Measurements from ENCODE around the gene RCSD1.

DNA sequence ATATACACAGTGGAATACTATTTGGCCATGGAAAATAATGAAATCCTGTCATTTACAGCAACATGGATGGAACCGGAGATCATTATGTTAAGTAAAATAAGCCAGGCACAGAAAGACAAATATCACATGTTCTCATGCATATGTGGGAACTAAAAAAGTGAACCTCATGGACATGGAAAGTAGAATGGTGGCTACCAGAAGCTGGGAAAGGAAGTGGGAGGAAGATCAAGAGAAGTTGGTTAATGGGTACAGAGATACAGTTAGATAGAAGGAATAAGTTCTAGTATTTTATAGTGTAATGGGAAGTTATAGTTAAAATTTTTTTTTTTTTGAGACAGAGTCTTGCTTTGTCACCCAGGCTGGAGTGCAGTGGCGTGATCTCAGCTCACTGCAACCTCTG is 41.7 kb upstream of the RCSD1 start:
- TF ChIP-seq, protein P1, sequence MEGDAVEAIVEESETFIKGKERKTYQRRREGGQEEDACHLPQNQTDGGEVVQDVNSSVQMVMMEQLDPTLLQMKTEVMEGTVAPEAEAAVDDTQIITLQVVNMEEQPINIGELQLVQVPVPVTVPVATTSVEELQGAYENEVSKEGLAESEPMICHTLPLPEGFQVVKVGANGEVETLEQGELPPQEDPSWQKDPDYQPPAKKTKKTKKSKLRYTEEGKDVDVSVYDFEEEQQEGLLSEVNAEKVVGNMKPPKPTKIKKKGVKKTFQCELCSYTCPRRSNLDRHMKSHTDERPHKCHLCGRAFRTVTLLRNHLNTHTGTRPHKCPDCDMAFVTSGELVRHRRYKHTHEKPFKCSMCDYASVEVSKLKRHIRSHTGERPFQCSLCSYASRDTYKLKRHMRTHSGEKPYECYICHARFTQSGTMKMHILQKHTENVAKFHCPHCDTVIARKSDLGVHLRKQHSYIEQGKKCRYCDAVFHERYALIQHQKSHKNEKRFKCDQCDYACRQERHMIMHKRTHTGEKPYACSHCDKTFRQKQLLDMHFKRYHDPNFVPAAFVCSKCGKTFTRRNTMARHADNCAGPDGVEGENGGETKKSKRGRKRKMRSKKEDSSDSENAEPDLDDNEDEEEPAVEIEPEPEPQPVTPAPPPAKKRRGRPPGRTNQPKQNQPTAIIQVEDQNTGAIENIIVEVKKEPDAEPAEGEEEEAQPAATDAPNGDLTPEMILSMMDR (IDR thresholded peaks at IDR 0.05) = no peak
- TF ChIP-seq POLR2A (IDR thresholded peaks at IDR 0.05) = no peak
